Measurements from ENCODE around the gene PSMA5. TPM values are rescaled to one million over a fixed set of nuclear protein-coding genes. Genes with fewer than 3 reads are reported as not detected.

PSMA5 gene
- total RNA-seq, 2 donors from 2014 or later = 117 to 122 TPM

GRCh38 chr1:109468061-109468460, 41.8 kb upstream of the PSMA5 start:
- peaks cover 70% of the 10 kb centered on the region for H3K27me3 Mint-ChIP-seq (ENCODE audit: insufficient read depth)
- H3K4me1 ChIP-seq (ENCODE audit: control insufficient read depth, insufficient read depth, low read length) = no peaks in the 10 kb centered on the region
- no peaks in the 10 kb centered on the region for H3K36me3 Mint-ChIP-seq (ENCODE audit: low read depth)
- 75 to 86% methylated on average over 1 of the region's 1 CpG for WGBS, 2 experiments (ENCODE audit: insufficient coverage in 1 of 2, insufficient read length in 1 of 2)
- TF ChIP-seq CTCF (conservative IDR thresholded peaks at IDR 0.05) = no peak
- no peaks in the 10 kb centered on the region for H3K36me3 ChIP-seq (ENCODE audit: control insufficient read depth, insufficient read depth, low read length)
- no peak for DNase-seq
- H3K4me3 Mint-ChIP-seq = no peak overlapping the region
- H3K27ac ChIP-seq (ENCODE audit: low read depth, low read length) = no peak overlapping the region
- peaks cover 69% of the 10 kb centered on the region for H3K27me3 ChIP-seq (ENCODE audit: control insufficient read depth, insufficient read depth, low read length, poor library complexity, severe bottlenecking)
- peaks cover 3% of the 10 kb centered on the region for H3K4me1 Mint-ChIP-seq
- no peaks in the 10 kb centered on the region for H3K9me3 Mint-ChIP-seq
- no peak overlapping the region for H3K4me3 ChIP-seq (ENCODE audit: low read length)
- no peak overlapping the region for H3K27ac Mint-ChIP-seq
- no peak overlapping the region for H3K9ac ChIP-seq (ENCODE audit: extremely low read depth, low read length, poor library complexity, severe bottlenecking)
- no peaks in the 10 kb centered on the region for H3K9me3 ChIP-seq (ENCODE audit: control insufficient read depth, low read length)

GRCh38 chr1:109467301-109467777, 41.1 kb upstream of the PSMA5 start:
- no peak for TF ChIP-seq CTCF (conservative IDR thresholded peaks at IDR 0.05)
- H3K9ac ChIP-seq (ENCODE audit: extremely low read depth, low read length, poor library complexity, severe bottlenecking) = no peak overlapping the region
- WGBS, 2 experiments (ENCODE audit: insufficient coverage in 1 of 2, insufficient read length in 1 of 2) = 19 to 34% methylated on average over 5 to 22 of the region's 23 CpGs
- Mint-ChIP-seq H3K4me1 (peaks cover 3% of the 10 kb centered on the region), H3K27me3 (ENCODE audit: insufficient read depth) (peaks cover 77% of the 10 kb centered on the region), H3K9me3 (no peaks in the 10 kb centered on the region), H3K4me3 (peak overlapping the region; percentile 56), H3K36me3 (ENCODE audit: low read depth) (no peaks in the 10 kb centered on the region), H3K27ac (no peak overlapping the region)
- H3K9me3 ChIP-seq (ENCODE audit: control insufficient read depth, low read length) = no peaks in the 10 kb centered on the region
- DNase-seq = peak; percentile 68
- H3K27me3 ChIP-seq (ENCODE audit: control insufficient read depth, insufficient read depth, low read length, poor library complexity, severe bottlenecking) = peaks cover 77% of the 10 kb centered on the region
- no peaks in the 10 kb centered on the region for H3K4me1 ChIP-seq (ENCODE audit: control insufficient read depth, insufficient read depth, low read length)
- no peaks in the 10 kb centered on the region for H3K36me3 ChIP-seq (ENCODE audit: control insufficient read depth, insufficient read depth, low read length)
- no peak overlapping the region for H3K4me3 ChIP-seq (ENCODE audit: low read length)
- H3K27ac ChIP-seq (ENCODE audit: low read depth, low read length) = no peak overlapping the region

- peaks cover 83% of the 10 kb centered on the region for H3K27me3 Mint-ChIP-seq (ENCODE audit: insufficient read depth)
- H3K36me3 Mint-ChIP-seq (ENCODE audit: low read depth) = no peaks in the 10 kb centered on the region
- no peaks in the 10 kb centered on the region for H3K9me3 Mint-ChIP-seq
- H3K9ac ChIP-seq (ENCODE audit: extremely low read depth, low read length, poor library complexity, severe bottlenecking) = no peak within 1 kb of the TSS
- peak within 1 kb of the TSS; percentile 56 for H3K4me3 Mint-ChIP-seq
- WGBS, 2 experiments (ENCODE audit: insufficient coverage in 1 of 2, insufficient read length in 1 of 2) = 0% methylated on average over 19 to 86 of the region's 88 CpGs
- H3K27ac Mint-ChIP-seq = no peak within 1 kb of the TSS
- H3K4me1 Mint-ChIP-seq = peaks cover 3% of the 10 kb centered on the region
- no peaks in the 10 kb centered on the region for H3K4me1 ChIP-seq (ENCODE audit: control insufficient read depth, insufficient read depth, low read length)
- TF ChIP-seq CTCF (conservative IDR thresholded peaks at IDR 0.05) = peak; percentile 22
- peak; percentile 85 for DNase-seq
- peaks cover 79% of the 10 kb centered on the region for H3K27me3 ChIP-seq (ENCODE audit: control insufficient read depth, insufficient read depth, low read length, poor library complexity, severe bottlenecking)
- peak within 1 kb of the TSS; percentile 77 for H3K4me3 ChIP-seq (ENCODE audit: low read length)
- no peaks in the 10 kb centered on the region for H3K9me3 ChIP-seq (ENCODE audit: control insufficient read depth, low read length)
- no peaks in the 10 kb centered on the region for H3K36me3 ChIP-seq (ENCODE audit: control insufficient read depth, insufficient read depth, low read length)
- H3K27ac ChIP-seq (ENCODE audit: low read depth, low read length) = no peak within 1 kb of the TSS
Observed at GRCh38 chr1:109466452-109467300, 40.4 kb upstream of the PSMA5 start, which contains the start of gene SYPL2. TSS of gene SYPL2 (plus strand) at chr1:109466546. CDS start at chr1:109466844, 298 bp downstream.

Data from endodermal cell (in vitro differentiated cells).